ENCODE data around the gene STAT5B. TPM values are rescaled to one million over a fixed set of nuclear protein-coding genes. Genes with fewer than 3 reads are reported as not detected.

The STAT5B gene
- total RNA-seq, 1 experiment from 2014 or later, result 102 TPM

DNA sequence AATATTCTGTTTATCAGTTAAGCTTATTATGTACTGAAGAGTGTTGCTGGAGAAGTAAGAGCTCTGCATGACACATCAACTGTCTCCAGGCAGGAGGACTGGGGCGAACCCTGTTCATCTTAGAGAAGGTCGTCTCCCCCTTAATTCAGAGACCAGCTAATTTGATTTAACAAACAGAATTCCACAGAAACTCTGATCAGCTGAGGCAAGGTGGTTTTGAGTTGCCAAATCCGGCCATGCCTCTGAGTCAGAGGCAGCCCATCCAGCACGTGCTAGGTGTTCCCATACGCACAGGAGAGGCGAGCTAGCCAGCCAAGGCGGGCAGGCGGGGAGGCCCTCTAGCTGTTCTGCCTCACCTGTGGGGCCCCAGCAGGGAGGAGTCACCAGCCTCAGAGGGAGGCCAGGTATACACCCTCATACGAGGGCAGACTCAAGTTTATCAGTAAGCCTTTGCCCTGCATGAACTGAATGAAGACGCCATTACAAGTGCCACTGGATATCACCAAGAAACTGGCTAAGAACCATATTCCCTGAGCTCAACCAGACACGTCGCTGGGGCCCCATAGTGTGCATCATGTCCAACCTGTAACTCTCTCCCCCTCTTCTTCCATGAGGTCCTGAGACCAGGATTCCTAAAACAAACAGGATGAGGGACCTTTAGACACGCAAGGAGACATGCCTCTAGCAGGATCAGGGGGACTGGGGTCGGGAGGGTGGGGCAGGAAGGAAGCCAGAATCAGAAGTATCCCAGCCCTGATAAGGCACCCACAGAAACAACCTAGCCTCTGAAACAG lies 37.8 kb upstream of the STAT5B start:
- ChIA-PET CTCF (interaction anchor here (0.6 to 1.7 kb wide), 2 partner anchors 204 to 210 kb away, joined by 4 to 5 read pairs; no protein-coding TSS in a partner anchor), POLR2A (no interaction called here)
- Histone ChIP-seq H3K9me3 (ENCODE audit: control insufficient read depth, insufficient read depth, low read depth, low read length) (no peaks in the 10 kb centered on the region), H3K4me1 (ENCODE audit: control insufficient read depth, insufficient read depth, low read length) (peaks cover 60% of the 10 kb centered on the region), H3K36me3 (ENCODE audit: control insufficient read depth, insufficient read depth, low read length) (no peaks in the 10 kb centered on the region; the same call in 1 of the 2 replicates), H3K4me3 (ENCODE audit: low read depth in 2 of 2, low read length in 2 of 2) (no peak overlapping the region), H3K27me3 (ENCODE audit: control insufficient read depth, insufficient read depth, low read length) (no peaks in the 10 kb centered on the region), H3K27ac (ENCODE audit: low read length) (peak overlapping the region; percentile 80)
- DNase-seq (ENCODE audit: low read depth, low spot score), result no peak
- in situ Hi-C loops (cut with HindIII; ENCODE audit: low pct_unique_long_range_greater_than_20kb, low sequenced_read_pairs), result no loop called here
- intact Hi-C loops (cut with micrococcal nuclease; ENCODE audit: unreplicated experiment), result loop anchor here (10.0 kb wide), 1 partner anchor 211 kb away; no protein-coding TSS in a partner anchor
- BruUV-seq (replicated peaks), result no TSS peak
- ATAC-seq, result no peak
- TF ChIP-seq, protein P1, sequence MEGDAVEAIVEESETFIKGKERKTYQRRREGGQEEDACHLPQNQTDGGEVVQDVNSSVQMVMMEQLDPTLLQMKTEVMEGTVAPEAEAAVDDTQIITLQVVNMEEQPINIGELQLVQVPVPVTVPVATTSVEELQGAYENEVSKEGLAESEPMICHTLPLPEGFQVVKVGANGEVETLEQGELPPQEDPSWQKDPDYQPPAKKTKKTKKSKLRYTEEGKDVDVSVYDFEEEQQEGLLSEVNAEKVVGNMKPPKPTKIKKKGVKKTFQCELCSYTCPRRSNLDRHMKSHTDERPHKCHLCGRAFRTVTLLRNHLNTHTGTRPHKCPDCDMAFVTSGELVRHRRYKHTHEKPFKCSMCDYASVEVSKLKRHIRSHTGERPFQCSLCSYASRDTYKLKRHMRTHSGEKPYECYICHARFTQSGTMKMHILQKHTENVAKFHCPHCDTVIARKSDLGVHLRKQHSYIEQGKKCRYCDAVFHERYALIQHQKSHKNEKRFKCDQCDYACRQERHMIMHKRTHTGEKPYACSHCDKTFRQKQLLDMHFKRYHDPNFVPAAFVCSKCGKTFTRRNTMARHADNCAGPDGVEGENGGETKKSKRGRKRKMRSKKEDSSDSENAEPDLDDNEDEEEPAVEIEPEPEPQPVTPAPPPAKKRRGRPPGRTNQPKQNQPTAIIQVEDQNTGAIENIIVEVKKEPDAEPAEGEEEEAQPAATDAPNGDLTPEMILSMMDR (IDR thresholded peaks at IDR 0.05), result no peak
- no peak for TF ChIP-seq TCF7L2 (IDR thresholded peaks at IDR 0.05; ENCODE audit: low read depth, low read length)
- no peak for TF ChIP-seq POLR2AphosphoS5 (IDR thresholded peaks at IDR 0.05; ENCODE audit: low read depth, low read length)
- no peak for TF ChIP-seq SIN3A (IDR thresholded peaks at IDR 0.05; ENCODE audit: borderline replicate concordance, insufficient read depth, low read depth, low read length)
- TF ChIP-seq, protein P2, sequence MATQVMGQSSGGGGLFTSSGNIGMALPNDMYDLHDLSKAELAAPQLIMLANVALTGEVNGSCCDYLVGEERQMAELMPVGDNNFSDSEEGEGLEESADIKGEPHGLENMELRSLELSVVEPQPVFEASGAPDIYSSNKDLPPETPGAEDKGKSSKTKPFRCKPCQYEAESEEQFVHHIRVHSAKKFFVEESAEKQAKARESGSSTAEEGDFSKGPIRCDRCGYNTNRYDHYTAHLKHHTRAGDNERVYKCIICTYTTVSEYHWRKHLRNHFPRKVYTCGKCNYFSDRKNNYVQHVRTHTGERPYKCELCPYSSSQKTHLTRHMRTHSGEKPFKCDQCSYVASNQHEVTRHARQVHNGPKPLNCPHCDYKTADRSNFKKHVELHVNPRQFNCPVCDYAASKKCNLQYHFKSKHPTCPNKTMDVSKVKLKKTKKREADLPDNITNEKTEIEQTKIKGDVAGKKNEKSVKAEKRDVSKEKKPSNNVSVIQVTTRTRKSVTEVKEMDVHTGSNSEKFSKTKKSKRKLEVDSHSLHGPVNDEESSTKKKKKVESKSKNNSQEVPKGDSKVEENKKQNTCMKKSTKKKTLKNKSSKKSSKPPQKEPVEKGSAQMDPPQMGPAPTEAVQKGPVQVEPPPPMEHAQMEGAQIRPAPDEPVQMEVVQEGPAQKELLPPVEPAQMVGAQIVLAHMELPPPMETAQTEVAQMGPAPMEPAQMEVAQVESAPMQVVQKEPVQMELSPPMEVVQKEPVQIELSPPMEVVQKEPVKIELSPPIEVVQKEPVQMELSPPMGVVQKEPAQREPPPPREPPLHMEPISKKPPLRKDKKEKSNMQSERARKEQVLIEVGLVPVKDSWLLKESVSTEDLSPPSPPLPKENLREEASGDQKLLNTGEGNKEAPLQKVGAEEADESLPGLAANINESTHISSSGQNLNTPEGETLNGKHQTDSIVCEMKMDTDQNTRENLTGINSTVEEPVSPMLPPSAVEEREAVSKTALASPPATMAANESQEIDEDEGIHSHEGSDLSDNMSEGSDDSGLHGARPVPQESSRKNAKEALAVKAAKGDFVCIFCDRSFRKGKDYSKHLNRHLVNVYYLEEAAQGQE (IDR thresholded peaks at IDR 0.05; ENCODE audit: insufficient read depth in 1 of 2, low read depth in 2 of 2, low read length in 1 of 2), result no peak

DNA sequence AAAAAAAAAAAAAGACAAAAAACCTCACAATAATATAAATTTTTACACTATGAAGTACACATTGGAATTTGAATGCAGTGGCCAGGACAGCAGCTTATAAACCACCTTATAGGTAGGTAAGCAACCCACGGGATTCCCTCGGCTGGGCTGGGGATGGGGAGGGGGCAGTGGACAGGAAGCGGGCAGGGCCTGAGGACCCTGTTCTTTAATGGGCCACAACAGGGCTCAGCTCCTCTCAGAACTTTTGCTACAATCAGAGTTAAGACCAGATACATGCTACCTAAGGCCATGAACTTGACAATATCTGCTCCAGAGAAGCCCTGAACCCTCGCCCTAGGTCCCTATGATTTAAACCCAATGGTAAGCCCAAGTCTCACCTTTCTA lies 37.2 kb upstream of the STAT5B start:
- Histone ChIP-seq H3K36me3 (ENCODE audit: control insufficient read depth, insufficient read depth, low read length) (no peaks in the 10 kb centered on the region; the same call in 1 of the 2 replicates), H3K4me3 (ENCODE audit: low read depth in 2 of 2, low read length in 2 of 2) (no peak overlapping the region), H3K27me3 (ENCODE audit: control insufficient read depth, insufficient read depth, low read length) (no peaks in the 10 kb centered on the region), H3K9me3 (ENCODE audit: control insufficient read depth, insufficient read depth, low read depth, low read length) (no peaks in the 10 kb centered on the region), H3K27ac (ENCODE audit: low read length) (peak overlapping the region; percentile 80), H3K4me1 (ENCODE audit: control insufficient read depth, insufficient read depth, low read length) (peaks cover 60% of the 10 kb centered on the region)
- no TSS peak for BruUV-seq (replicated peaks)
- TF ChIP-seq TCF7L2 (IDR thresholded peaks at IDR 0.05; ENCODE audit: low read depth, low read length), result no peak
- TF ChIP-seq POLR2AphosphoS5 (IDR thresholded peaks at IDR 0.05; ENCODE audit: low read depth, low read length), result no peak
- no peak for TF ChIP-seq SIN3A (IDR thresholded peaks at IDR 0.05; ENCODE audit: borderline replicate concordance, insufficient read depth, low read depth, low read length)
- TF ChIP-seq, protein P1 (IDR thresholded peaks at IDR 0.05), result no peak
- TF ChIP-seq, protein P2 (IDR thresholded peaks at IDR 0.05; ENCODE audit: insufficient read depth in 1 of 2, low read depth in 2 of 2, low read length in 1 of 2), result no peak
- ATAC-seq (no peak), DNase-seq (ENCODE audit: low read depth, low spot score) (no peak)
- POLR2A ChIA-PET, result no interaction called here
- in situ Hi-C loops (cut with HindIII; ENCODE audit: low pct_unique_long_range_greater_than_20kb, low sequenced_read_pairs) (no loop called here), intact Hi-C loops (cut with micrococcal nuclease; ENCODE audit: unreplicated experiment) (loop anchor here (10.0 kb wide), 1 partner anchor 211 kb away; no protein-coding TSS in a partner anchor)
- CTCF ChIA-PET, result interaction anchor here (0.5 kb wide), 1 partner anchor 22 kb away, joined by 7 read pairs; no protein-coding TSS in a partner anchor
